ENCODE results near the gene TEKTIP1.
"Not testable (repeated sequence)": the region's sequence is repeated elsewhere in the genome, so short reads cannot be mapped to it uniquely, and the experiment has no call there.

TEKTIP1 gene

DNA sequence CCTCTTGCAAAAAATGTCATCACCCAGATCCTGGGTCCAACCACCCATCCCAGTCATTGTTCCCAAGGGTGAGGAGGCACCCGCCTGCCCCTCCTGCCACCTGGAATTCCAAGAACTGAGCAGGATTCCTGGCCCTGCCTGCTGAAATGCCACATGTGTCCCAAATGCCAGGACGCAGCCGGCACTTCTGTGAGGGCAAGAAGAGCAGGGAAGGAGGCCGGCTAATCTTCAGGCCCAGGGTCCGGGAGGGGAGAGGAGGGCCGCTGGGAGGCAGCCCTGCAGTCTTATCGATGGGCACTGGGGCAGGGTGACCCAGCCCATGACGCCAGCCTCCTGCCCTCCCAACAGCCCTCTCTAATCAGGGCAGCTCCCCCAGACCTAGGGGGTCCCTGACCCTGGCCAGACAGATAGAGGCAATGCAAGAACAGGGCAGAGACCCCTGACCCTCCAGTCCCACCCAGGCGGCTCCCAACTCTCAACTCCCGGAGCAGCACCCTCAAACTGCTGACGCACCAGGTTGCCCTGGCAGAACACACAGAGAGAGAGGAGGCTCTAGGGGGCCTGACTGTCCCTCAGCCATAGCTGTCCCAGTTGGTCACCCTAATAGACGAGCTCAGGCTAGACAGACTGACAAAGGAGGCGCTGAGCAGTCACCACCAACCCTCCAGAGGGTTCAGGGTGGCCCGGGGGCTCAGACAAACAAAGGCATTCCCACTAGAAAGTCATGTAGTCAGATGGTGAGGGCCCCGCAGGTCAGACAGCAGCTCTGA is 16.9 kb downstream of the TEKTIP1 start:
- FAIRE-seq (no peak), DNase-seq (ENCODE audit: insufficient read length, low spot score) (no peak)

- FAIRE-seq, result no peak
- no peak for DNase-seq (ENCODE audit: insufficient read length, low spot score)
Observed at GRCh38 chr19:3556423-3556977, 17.5 kb downstream of the TEKTIP1 start.

DNA sequence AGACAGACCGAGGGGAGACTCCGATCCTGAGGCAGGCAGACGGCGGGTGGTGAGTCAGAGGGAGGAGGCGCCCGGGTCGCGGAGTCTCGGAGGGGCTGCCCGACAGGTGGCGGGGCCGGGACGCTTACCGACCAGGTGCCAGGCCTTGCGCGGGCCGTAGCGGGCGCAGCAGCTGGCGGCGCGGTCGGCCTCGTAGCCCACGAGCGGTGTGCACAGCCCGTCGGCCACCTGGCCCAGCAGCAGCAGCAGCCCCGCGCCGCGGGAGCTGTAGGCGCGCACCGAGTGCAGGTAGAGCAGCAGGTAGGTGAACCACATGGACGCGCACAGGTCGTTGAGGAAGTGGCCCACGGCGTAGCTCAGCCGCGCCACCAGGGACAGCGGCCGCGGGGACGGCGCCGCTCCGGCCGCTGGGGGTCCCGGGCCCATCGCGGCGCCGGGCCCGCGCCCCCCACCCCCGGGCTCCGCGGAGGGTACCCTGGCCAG is 18.0 kb downstream of the TEKTIP1 start:
- FAIRE-seq (no peak), DNase-seq (ENCODE audit: insufficient read length, low spot score) (no peak)

- FAIRE-seq, result peak; percentile 94
- DNase-seq (ENCODE audit: insufficient read length, low spot score), result peak; percentile 100
Observed at GRCh38 chr19:3557461-3558248, 18.7 kb downstream of the TEKTIP1 start, which contains the start of gene MFSD12. MFSD12 (minus strand) TSS chr19:3557586; CDS start chr19:3557403, 183 bp downstream.

- no peak for FAIRE-seq
- no peak for DNase-seq (ENCODE audit: insufficient read length, low spot score)
Observed at GRCh38 chr19:3563709-3564524, 24.9 kb downstream of the TEKTIP1 start.

DNA sequence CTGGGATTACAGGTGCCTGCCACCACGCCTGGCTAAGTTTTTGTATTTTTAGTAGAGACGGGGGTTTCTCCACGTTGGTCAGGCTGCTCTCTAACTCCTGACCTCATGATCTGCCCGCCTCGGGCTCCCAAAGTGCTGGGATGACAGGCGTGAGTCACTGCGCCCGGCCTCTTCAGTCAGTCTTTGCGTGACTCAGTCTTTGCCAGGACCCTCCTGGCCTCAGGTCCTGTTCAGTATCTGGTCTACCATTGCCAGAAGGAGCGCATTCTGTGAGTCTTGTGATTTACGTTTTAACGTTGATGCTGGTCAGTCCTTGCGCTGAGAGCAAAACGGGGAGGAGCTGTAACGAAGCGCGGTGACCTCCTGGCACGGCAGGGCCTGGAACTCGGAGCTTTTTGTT is 26.2 kb downstream of the TEKTIP1 start:
- FAIRE-seq, result no peak
- DNase-seq (ENCODE audit: insufficient read length, low spot score), result no peak

GRCh38 chr19:3570042-3570441 is 31.1 kb downstream of the TEKTIP1 start:
- FAIRE-seq; DNase-seq (ENCODE audit: insufficient read length, low spot score): not testable (repeated sequence)

- DNase-seq (ENCODE audit: insufficient read length, low spot score) (no peak), FAIRE-seq (no peak)
Observed at GRCh38 chr19:3570606-3571011, 31.6 kb downstream of the TEKTIP1 start.

DNA sequence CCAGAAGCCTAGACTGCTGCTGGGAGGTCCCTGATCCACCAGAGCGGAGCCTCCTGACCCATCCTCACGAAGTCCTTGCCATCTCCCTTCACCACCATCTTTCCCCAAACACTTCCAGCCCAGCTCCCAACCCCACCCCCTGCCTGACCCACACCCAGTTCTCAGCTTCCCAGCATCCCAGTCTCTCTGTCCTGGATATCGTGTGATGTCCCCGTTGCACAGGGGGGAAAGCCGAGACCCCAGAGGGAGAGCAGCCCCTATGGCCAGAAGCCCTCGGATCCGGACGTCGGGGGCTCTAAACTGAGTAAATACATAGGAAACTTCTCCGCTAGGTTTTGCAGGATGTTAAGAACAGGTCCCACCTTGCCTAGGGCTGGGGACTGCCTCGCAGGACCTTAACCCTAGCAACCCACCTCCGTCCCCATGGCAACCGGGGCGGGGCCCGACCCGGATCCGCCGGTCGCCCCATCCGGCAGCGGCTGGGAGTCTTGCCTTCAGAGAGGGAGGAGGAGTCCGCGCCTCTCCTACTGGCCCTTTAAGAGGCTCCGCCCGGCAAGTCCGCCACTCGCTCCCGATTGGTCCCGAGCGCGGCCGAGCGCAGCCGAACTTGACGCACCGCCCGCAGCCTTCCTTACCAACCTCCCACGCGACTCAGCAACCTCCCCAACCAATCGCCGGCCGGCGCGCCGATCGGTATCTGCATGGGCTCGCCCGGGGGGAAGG is 33.3 kb downstream of the TEKTIP1 start:
- FAIRE-seq, result peak; percentile 97
- DNase-seq (ENCODE audit: insufficient read length, low spot score), result peak; percentile 98

DNA sequence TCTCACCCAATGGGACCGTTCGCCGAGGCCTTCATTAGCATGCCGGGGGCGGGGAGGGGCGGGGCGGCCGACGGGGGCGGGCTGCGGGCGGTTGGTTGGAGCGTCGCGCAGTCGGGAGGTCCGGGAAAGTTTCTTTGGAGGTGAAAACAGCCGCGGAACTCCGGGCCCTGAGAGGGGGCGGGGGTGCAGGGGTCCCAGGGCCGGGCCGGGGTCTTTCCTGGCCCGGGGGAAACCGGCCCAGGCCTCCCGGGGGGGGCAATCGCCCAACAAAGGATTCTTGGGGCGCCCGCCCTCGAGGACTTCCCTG is 33.8 kb downstream of the TEKTIP1 start, which contains the start of gene HMG20B:
Gene HMG20B (plus strand): TSS at position 90 of the 307 bp plus-strand sequence. CDS start 366 bp downstream, outside the sequence.
- no peak for FAIRE-seq
- no peak for DNase-seq (ENCODE audit: insufficient read length, low spot score)

- FAIRE-seq (no peak), DNase-seq (ENCODE audit: insufficient read length, low spot score) (no peak)
Observed at GRCh38 chr19:3573162-3573857, 34.3 kb downstream of the TEKTIP1 start.

GRCh38 chr19:3573858-3574637 is 35.1 kb downstream of the TEKTIP1 start:
- DNase-seq (ENCODE audit: insufficient read length, low spot score), result peak; percentile 94
- peak; percentile 93 for FAIRE-seq

DNA sequence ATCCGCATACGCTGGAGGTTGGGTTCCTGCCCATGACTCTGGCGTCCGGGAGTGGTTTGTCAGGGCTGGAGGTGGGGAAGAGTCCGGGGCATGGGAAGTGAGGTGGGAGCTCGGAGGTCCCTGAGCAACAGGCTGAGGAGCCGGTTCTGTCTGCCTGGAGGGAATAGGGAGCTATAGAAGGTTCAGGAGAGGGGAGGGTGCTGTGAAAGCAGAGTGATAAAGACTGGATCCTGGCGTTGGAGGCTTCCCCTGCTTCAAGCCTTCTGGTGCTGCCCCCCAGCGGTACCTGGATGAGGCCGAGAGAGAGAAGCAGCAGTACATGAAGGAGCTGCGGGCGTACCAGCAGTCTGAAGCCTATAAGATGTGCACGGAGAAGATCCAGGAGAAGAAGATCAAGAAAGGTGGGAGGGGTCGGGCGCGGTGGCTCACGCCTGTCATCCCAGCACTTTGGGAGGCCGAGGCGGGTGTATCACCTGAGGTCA is 36.3 kb downstream of the TEKTIP1 start:
- FAIRE-seq (no peak), DNase-seq (ENCODE audit: insufficient read length, low spot score) (no peak)

- FAIRE-seq, result no peak
- DNase-seq (ENCODE audit: insufficient read length, low spot score), result no peak
Observed at GRCh38 chr19:3575949-3576673, 37.1 kb downstream of the TEKTIP1 start.

- FAIRE-seq, result no peak
- no peak for DNase-seq (ENCODE audit: insufficient read length, low spot score)
Observed at GRCh38 chr19:3576696-3577443, 37.9 kb downstream of the TEKTIP1 start.

DNA sequence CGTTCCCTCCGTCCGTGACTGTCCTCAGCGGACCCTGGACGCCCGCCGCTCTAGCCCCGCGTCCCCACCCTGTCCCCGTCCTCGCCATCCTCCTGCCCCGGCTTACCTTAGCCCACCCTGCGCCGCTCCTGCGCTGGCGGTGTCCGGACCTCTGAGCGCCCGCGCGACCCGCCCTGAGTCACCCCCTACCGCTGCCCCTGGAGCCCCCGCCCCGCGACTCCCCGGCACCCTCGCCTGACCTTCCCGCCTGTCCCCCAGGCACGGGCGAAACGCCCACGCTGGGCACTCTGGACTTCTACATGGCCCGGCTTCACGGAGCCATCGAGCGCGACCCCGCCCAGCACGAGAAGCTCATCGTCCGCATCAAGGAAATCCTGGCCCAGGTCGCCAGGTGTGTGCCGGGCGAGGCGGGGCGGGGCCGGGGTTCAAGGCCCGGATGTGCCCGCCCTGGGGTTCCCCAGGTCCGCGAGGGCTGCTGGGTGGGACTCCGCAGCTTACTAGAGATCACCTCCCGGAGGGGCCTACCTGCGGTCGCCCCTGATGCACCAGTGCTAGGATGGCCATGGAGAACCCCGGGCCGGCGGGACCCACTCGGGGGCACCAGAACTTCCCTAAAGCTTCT is 38.9 kb downstream of the TEKTIP1 start:
- DNase-seq (ENCODE audit: insufficient read length, low spot score), result no peak
- no peak for FAIRE-seq

- no peak for DNase-seq (ENCODE audit: insufficient read length, low spot score)
- FAIRE-seq, result no peak
Observed at GRCh38 chr19:3578390-3578789, 39.4 kb downstream of the TEKTIP1 start.

Measured in GM19239 (cell line).